Measurements from ENCODE around the gene ACVR2A. TPM values are rescaled to one million over a fixed set of nuclear protein-coding genes. Genes with fewer than 3 reads are reported as not detected.

ACVR2A gene
- total RNA-seq, 1 experiment from 2014 or later: 8.2 TPM

DNA sequence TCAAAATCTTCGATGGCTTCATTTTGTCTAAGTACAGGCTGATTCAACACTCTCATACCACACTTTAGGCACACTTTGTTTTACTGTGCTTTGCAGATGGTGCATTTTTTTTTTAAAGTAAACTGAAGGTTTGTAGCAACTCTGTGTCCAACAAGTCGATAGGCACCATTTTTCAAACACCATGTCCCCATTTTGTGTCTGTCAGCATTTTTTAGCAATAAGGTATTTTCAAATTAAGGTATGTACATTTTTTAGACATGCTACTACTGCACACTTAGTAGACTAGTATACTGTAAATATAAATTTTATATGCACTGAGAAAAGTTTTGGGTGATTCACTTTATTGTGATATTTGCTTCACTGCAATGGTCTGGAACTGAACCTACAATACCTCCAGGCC is 131.3 kb downstream of the ACVR2A start:
- BruUV-seq (replicated peaks): TSS peak; percentile 28
- Histone ChIP-seq H3K4me3 (ENCODE audit: low read depth in 2 of 2, low read length in 2 of 2) (no peak overlapping the region), H3K27ac (ENCODE audit: low read length) (no peak overlapping the region), H3K27me3 (ENCODE audit: control insufficient read depth, insufficient read depth, low read length) (no peaks in the 10 kb centered on the region), H3K9me3 (ENCODE audit: control insufficient read depth, insufficient read depth, low read depth, low read length) (no peaks in the 10 kb centered on the region), H3K36me3 (ENCODE audit: control insufficient read depth, insufficient read depth, low read length) (0 out of 2 replicates have a peak, but pooled peaks cover 2% of the 10 kb centered on the region), H3K4me1 (ENCODE audit: control insufficient read depth, insufficient read depth, low read length) (no peaks in the 10 kb centered on the region)
- ChIA-PET POLR2A (no interaction called here), CTCF (no interaction called here)
- in situ Hi-C loops (cut with HindIII; ENCODE audit: low pct_unique_long_range_greater_than_20kb, low sequenced_read_pairs): no loop called here
- no peak for DNase-seq (ENCODE audit: low read depth, low spot score)
- intact Hi-C loops (cut with micrococcal nuclease; ENCODE audit: unreplicated experiment): no loop called here
- TF ChIP-seq, protein P1, sequence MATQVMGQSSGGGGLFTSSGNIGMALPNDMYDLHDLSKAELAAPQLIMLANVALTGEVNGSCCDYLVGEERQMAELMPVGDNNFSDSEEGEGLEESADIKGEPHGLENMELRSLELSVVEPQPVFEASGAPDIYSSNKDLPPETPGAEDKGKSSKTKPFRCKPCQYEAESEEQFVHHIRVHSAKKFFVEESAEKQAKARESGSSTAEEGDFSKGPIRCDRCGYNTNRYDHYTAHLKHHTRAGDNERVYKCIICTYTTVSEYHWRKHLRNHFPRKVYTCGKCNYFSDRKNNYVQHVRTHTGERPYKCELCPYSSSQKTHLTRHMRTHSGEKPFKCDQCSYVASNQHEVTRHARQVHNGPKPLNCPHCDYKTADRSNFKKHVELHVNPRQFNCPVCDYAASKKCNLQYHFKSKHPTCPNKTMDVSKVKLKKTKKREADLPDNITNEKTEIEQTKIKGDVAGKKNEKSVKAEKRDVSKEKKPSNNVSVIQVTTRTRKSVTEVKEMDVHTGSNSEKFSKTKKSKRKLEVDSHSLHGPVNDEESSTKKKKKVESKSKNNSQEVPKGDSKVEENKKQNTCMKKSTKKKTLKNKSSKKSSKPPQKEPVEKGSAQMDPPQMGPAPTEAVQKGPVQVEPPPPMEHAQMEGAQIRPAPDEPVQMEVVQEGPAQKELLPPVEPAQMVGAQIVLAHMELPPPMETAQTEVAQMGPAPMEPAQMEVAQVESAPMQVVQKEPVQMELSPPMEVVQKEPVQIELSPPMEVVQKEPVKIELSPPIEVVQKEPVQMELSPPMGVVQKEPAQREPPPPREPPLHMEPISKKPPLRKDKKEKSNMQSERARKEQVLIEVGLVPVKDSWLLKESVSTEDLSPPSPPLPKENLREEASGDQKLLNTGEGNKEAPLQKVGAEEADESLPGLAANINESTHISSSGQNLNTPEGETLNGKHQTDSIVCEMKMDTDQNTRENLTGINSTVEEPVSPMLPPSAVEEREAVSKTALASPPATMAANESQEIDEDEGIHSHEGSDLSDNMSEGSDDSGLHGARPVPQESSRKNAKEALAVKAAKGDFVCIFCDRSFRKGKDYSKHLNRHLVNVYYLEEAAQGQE (IDR thresholded peaks at IDR 0.05; ENCODE audit: insufficient read depth in 1 of 2, low read depth in 2 of 2, low read length in 1 of 2): no peak
- TF ChIP-seq, protein P2, sequence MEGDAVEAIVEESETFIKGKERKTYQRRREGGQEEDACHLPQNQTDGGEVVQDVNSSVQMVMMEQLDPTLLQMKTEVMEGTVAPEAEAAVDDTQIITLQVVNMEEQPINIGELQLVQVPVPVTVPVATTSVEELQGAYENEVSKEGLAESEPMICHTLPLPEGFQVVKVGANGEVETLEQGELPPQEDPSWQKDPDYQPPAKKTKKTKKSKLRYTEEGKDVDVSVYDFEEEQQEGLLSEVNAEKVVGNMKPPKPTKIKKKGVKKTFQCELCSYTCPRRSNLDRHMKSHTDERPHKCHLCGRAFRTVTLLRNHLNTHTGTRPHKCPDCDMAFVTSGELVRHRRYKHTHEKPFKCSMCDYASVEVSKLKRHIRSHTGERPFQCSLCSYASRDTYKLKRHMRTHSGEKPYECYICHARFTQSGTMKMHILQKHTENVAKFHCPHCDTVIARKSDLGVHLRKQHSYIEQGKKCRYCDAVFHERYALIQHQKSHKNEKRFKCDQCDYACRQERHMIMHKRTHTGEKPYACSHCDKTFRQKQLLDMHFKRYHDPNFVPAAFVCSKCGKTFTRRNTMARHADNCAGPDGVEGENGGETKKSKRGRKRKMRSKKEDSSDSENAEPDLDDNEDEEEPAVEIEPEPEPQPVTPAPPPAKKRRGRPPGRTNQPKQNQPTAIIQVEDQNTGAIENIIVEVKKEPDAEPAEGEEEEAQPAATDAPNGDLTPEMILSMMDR (IDR thresholded peaks at IDR 0.05): no peak
- no peak for TF ChIP-seq SIN3A (IDR thresholded peaks at IDR 0.05; ENCODE audit: borderline replicate concordance, insufficient read depth, low read depth, low read length)
- no peak for TF ChIP-seq TCF7L2 (IDR thresholded peaks at IDR 0.05; ENCODE audit: low read depth, low read length)
- no peak for TF ChIP-seq POLR2AphosphoS5 (IDR thresholded peaks at IDR 0.05; ENCODE audit: low read depth, low read length)
- ATAC-seq: no peak

DNA sequence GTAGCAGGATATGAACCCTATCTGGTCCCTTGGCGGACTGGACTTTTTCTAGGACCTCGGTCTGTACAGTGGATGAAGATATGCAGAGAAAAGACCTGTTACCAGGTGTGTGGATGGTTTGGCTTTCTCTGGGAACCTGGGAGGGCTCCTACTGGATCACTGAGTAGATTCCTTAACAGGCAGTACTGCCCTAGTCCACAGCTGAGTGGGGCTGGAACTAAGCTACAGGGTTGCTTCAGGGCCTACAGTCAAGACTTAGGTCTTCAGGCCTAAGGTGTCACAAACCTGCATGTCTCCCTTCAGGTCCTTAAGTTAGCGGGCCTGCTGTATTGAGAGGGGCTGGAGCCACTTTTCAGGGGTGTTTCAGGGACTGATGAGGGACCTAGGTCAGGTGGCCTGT is 132.8 kb downstream of the ACVR2A start:
- ATAC-seq (no peak), DNase-seq (ENCODE audit: low read depth, low spot score) (no peak)
- Histone ChIP-seq H3K9me3 (ENCODE audit: control insufficient read depth, insufficient read depth, low read depth, low read length) (no peaks in the 10 kb centered on the region), H3K4me3 (ENCODE audit: low read depth in 2 of 2, low read length in 2 of 2) (no peak overlapping the region), H3K4me1 (ENCODE audit: control insufficient read depth, insufficient read depth, low read length) (no peaks in the 10 kb centered on the region), H3K27ac (ENCODE audit: low read length) (no peak overlapping the region), H3K36me3 (ENCODE audit: control insufficient read depth, insufficient read depth, low read length) (no peaks in the 10 kb centered on the region), H3K27me3 (ENCODE audit: control insufficient read depth, insufficient read depth, low read length) (no peaks in the 10 kb centered on the region)
- CTCF ChIA-PET: no interaction called here
- intact Hi-C loops (cut with micrococcal nuclease; ENCODE audit: unreplicated experiment): no loop called here
- POLR2A ChIA-PET: no interaction called here
- TF ChIP-seq, protein P2 (IDR thresholded peaks at IDR 0.05): no peak
- TF ChIP-seq POLR2AphosphoS5 (IDR thresholded peaks at IDR 0.05; ENCODE audit: low read depth, low read length) (no peak), SIN3A (IDR thresholded peaks at IDR 0.05; ENCODE audit: borderline replicate concordance, insufficient read depth, low read depth, low read length) (no peak), TCF7L2 (IDR thresholded peaks at IDR 0.05; ENCODE audit: low read depth, low read length) (no peak)
- TF ChIP-seq, protein P1 (IDR thresholded peaks at IDR 0.05; ENCODE audit: insufficient read depth in 1 of 2, low read depth in 2 of 2, low read length in 1 of 2): no peak
- in situ Hi-C loops (cut with HindIII; ENCODE audit: low pct_unique_long_range_greater_than_20kb, low sequenced_read_pairs): no loop called here
- BruUV-seq (replicated peaks): no TSS peak

Other genes with a start within 250 kb of the ACVR2A start
- gene ORC4, start 175.7 kb downstream of the ACVR2A start, total RNA-seq (2021; ENCODE audit: unreplicated experiment): 43.3 TPM
- 40.2 TPM for gene MBD5, start 176.1 kb downstream of the ACVR2A start, total RNA-seq (2021; ENCODE audit: unreplicated experiment)